ENCODE measurements around the gene HM13.
"Not testable (repeated sequence)": the region's sequence is repeated elsewhere in the genome, so short reads cannot be mapped to it uniquely, and the experiment has no call there.

HM13 gene

DNA sequence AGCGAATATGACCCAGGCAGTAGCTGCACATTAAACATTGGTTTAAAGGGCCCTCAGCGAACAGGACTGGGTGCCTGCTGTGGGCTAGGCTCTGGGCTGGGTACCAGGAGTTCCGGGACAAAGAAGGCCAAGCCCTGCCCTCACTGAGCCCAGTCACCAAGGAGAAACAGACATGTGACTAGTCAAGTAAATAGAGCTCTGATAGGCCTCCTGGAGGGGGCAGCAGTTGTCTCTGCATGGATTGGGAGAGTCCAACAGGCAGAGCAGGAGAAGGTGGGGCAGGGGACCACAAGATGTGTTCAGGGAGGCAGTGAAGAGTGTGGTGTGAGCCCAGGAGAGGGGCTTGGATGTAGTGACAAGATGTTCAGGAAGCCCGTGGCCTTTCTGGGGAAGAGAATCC is 3.1 kb downstream of the HM13 start:
- no peak for TF ChIP-seq CTCF (IDR thresholded peaks at IDR 0.05)
- Histone ChIP-seq H3K4me1 (ENCODE audit: control insufficient read depth in 1 of 2, insufficient read depth in 1 of 2, low read depth in 1 of 2, low read length in 1 of 2) (peaks cover 78 to 84% of the 10 kb centered on the region in 2 experiments), H3K4me3 (ENCODE audit: low read depth in 1 of 2, low read length in 1 of 2) (no peak overlapping the region), H3K9me3 (no peaks in the 10 kb centered on the region), H3K36me3 (no peaks in the 10 kb centered on the region), H3K27ac (peak overlapping the region; percentile 94), H3K27me3 (no peaks in the 10 kb centered on the region)

GRCh38 chr20:31521267-31521666 is 7.0 kb downstream of the HM13 start:
- Histone ChIP-seq H3K4me3 (ENCODE audit: low read depth in 1 of 2, low read length in 1 of 2) (peak overlapping the region; percentile 26 to 54), H3K27ac (peak overlapping the region; percentile 92), H3K4me1 (ENCODE audit: control insufficient read depth in 1 of 2, insufficient read depth in 1 of 2, low read depth in 1 of 2, low read length in 1 of 2) (peaks cover 90 to 94% of the 10 kb centered on the region in 2 experiments)
- H3K9me3 ChIP-seq, H3K36me3 ChIP-seq, H3K27me3 ChIP-seq: not testable (repeated sequence)

GRCh38 chr20:31522731-31523130 is 8.5 kb downstream of the HM13 start:
- Histone ChIP-seq H3K4me3 (ENCODE audit: low read depth in 1 of 2, low read length in 1 of 2) (peak overlapping the region; percentile 30 to 54), H3K4me1 (ENCODE audit: control insufficient read depth in 1 of 2, insufficient read depth in 1 of 2, low read depth in 1 of 2, low read length in 1 of 2) (peaks cover 76 to 79% of the 10 kb centered on the region in 2 experiments), H3K27me3 (no peaks in the 10 kb centered on the region), H3K27ac (peak overlapping the region; percentile 92), H3K36me3 (peaks cover 5% of the 10 kb centered on the region), H3K9me3 (no peaks in the 10 kb centered on the region)
- TF ChIP-seq CTCF (IDR thresholded peaks at IDR 0.05): no peak

DNA sequence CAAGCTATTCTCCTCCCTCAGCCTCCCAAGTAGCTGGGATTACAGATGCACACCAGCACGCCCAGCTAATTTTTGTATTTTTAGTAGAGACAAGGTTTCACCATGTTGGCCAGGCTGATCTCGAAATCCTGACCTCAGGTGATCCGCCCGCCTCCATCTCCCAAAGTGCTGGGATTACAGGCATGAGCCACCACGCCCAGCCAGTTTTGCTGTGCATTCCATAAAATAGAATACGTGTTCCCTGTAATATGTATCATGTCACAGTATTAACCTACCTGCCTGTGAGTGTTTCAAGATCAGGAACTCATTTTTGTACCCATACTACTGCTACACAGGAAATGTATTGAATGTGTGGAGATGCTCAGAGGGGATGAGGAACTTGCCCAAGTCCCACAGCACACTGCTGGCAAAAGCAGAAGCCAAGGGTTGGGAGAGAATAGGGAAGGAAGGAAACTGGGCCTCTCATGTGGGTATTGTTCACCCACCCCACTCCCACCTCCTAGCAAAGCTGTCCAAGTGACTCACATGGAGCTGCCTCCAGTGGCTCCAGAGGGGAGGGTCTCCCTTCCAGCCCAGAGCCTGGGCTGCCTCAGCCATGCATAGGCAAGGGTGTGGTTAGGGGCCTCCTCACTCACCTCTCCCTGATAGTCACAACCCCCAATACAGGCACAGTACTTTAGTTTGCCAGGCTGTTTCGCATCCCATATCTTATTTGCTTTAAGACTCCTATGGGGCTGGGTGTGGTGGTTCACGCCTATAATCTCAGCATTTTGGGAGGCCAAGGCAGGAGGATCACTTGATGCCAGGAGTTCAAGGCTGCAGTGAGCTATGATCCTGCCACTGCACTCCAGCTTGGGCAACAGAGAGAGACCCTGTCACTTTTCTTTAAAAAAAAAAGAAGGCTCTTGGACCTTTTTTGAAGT is 9.4 kb downstream of the HM13 start:
- H3K36me3 ChIP-seq: peaks cover 14% of the 10 kb centered on the region
- peaks cover 70 to 72% of the 10 kb centered on the region in 2 experiments for H3K4me1 ChIP-seq (ENCODE audit: control insufficient read depth in 1 of 2, insufficient read depth in 1 of 2, low read depth in 1 of 2, low read length in 1 of 2)
- peak overlapping the region; percentile 30 to 54 for H3K4me3 ChIP-seq (ENCODE audit: low read depth in 1 of 2, low read length in 1 of 2)
- no peaks in the 10 kb centered on the region for H3K9me3 ChIP-seq
- no peaks in the 10 kb centered on the region for H3K27me3 ChIP-seq
- TF ChIP-seq CTCF (IDR thresholded peaks at IDR 0.05): peak; percentile 23
- H3K27ac ChIP-seq: peak overlapping the region; percentile 92

- H3K9me3 ChIP-seq: no peaks in the 10 kb centered on the region
- no peak overlapping the region for H3K4me3 ChIP-seq (ENCODE audit: low read depth in 1 of 2, low read length in 1 of 2)
- H3K36me3 ChIP-seq: peaks cover 41% of the 10 kb centered on the region
- H3K4me1 ChIP-seq (ENCODE audit: control insufficient read depth in 1 of 2, insufficient read depth in 1 of 2, low read depth in 1 of 2, low read length in 1 of 2): peaks cover 36% of the 10 kb centered on the region in 2 experiments
- H3K27ac ChIP-seq: peak overlapping the region; percentile 41
- no peak for TF ChIP-seq CTCF (IDR thresholded peaks at IDR 0.05)
- no peaks in the 10 kb centered on the region for H3K27me3 ChIP-seq
Observed at GRCh38 chr20:31527266-31527665, 13.0 kb downstream of the HM13 start.

GRCh38 chr20:31535298-31535697 is 21.1 kb downstream of the HM13 start:
- no peak for TF ChIP-seq CTCF (IDR thresholded peaks at IDR 0.05)
- peaks cover 28 to 31% of the 10 kb centered on the region in 2 experiments for H3K4me1 ChIP-seq (ENCODE audit: control insufficient read depth in 1 of 2, insufficient read depth in 1 of 2, low read depth in 1 of 2, low read length in 1 of 2)
- H3K27ac ChIP-seq: peak overlapping the region; percentile 85
- H3K27me3 ChIP-seq: no peaks in the 10 kb centered on the region
- peaks cover 68% of the 10 kb centered on the region for H3K36me3 ChIP-seq
- H3K9me3 ChIP-seq: no peaks in the 10 kb centered on the region
- H3K4me3 ChIP-seq (ENCODE audit: low read depth in 1 of 2, low read length in 1 of 2): no peak overlapping the region
